HepG2 (cell line): ENCODE measurements around the gene GPC6. TPM values are rescaled to one million over a fixed set of nuclear protein-coding genes. Genes with fewer than 3 reads are reported as not detected.

Experiments used
- CERS6 ChIP-seq: sonication (generic); formaldehyde crosslinking; IDR thresholded peaks from 2 replicates; pipeline ENCODE4 v1.5.0; 2020; ENCODE audit warnings: missing genetic modification reagents
- CREB1 ChIP-seq, 2 experiments: fragments of 450-650 bp in 1 of 2; IDR thresholded peaks; 2 replicates each; pipeline ENCODE4 v1.6.1; 2016 to 2017; ENCODE audit warnings: control low read depth in 1 of 2, mild to moderate bottlenecking in 1 of 2, missing compliant biosample characterization in 1 of 2, missing genetic modification characterization in 1 of 2
- CREM ChIP-seq, 2 experiments: sonication (generic) in 1 of 2; formaldehyde crosslinking in 1 of 2; IDR thresholded peaks; 2 replicates each; pipeline versions ENCODE4 v1.4.0 to v1.6.1; 2016 to 2020; ENCODE audit warnings: antibody characterized with exemption in 1 of 2, mild to moderate bottlenecking in 1 of 2, missing genetic modification reagents in 1 of 2
- DNMT1 ChIP-seq: sonication (generic); formaldehyde crosslinking; IDR thresholded peaks from 2 replicates; pipeline ENCODE4 v1.5.1; 2020; ENCODE audit warnings: mild to moderate bottlenecking, missing genetic modification reagents
- ERF ChIP-seq: IDR thresholded peaks from 2 replicates; pipeline ENCODE4 v1.6.1; 2018; ENCODE audit warnings: missing biosample characterization, missing genetic modification reagents
- FOXP1 ChIP-seq, 2 experiments: fragments of 450-650 bp in 1 of 2; IDR thresholded peaks; 2 replicates each; pipeline ENCODE4 v1.6.1; 2017 to 2018; ENCODE audit warnings: antibody characterized with exemption in 1 of 2
- IRF2 ChIP-seq: IDR thresholded peaks from 2 replicates; pipeline ENCODE4 v1.6.1; 2018; ENCODE audit warnings: missing genetic modification reagents, missing compliant biosample characterization
- MATR3 ChIP-seq: sonication (generic); formaldehyde crosslinking; IDR thresholded peaks from 2 replicates; pipeline ENCODE4 v1.4.0; 2020; ENCODE audit warnings: missing genetic modification reagents
- NFIB ChIP-seq: sonication (generic); formaldehyde crosslinking; IDR thresholded peaks from 2 replicates; pipeline ENCODE4 v1.9.0; 2021; ENCODE audit warnings: missing genetic modification reagents, mild to moderate bottlenecking, borderline replicate concordance
- NONO ChIP-seq, 2 experiments: fragments of 450-650 bp in 1 of 2; sonication (generic) in 1 of 2; formaldehyde crosslinking in 1 of 2; IDR thresholded peaks in 1 of 2; conservative IDR thresholded peaks in 1 of 2; 2 replicates each; pipeline versions ENCODE4 v1.6.1 to v1.8.0; 2017 to 2022; ENCODE audit warnings: mild to moderate bottlenecking in 1 of 2, missing genetic modification reagents in 1 of 2, moderate library complexity in 1 of 2
- SIX1 ChIP-seq: sonication (generic); formaldehyde crosslinking; IDR thresholded peaks from 2 replicates; pipeline ENCODE4 v1.4.0; 2020; ENCODE audit warnings: missing genetic modification reagents, borderline replicate concordance
- SOX6 ChIP-seq, 2 experiments: fragments of 450-650 bp in 1 of 2; sonication (generic) in 1 of 2; formaldehyde crosslinking in 1 of 2; IDR thresholded peaks; 2 replicates each; pipeline versions ENCODE4 v1.4.0 to v1.6.1; 2017 to 2020; ENCODE audit warnings: antibody characterized with exemption in 1 of 2, mild to moderate bottlenecking in 1 of 2, missing genetic modification reagents in 1 of 2
- THAP9 ChIP-seq: sonication (generic); formaldehyde crosslinking; IDR thresholded peaks from 2 replicates; pipeline ENCODE4; 2020; ENCODE audit warnings: missing genetic modification reagents, mild to moderate bottlenecking, borderline replicate concordance
- ZNF264 ChIP-seq: sonication (generic); formaldehyde crosslinking; IDR thresholded peaks from 2 replicates; pipeline ENCODE4 v1.4.0; 2020; ENCODE audit warnings: missing genetic modification reagents
- ZNF382 ChIP-seq: sonication (generic); formaldehyde crosslinking; IDR thresholded peaks from 2 replicates; pipeline ENCODE4 v1.5.0; 2020; ENCODE audit warnings: missing genetic modification reagents, mild to moderate bottlenecking, borderline replicate concordance
- ZNF574 ChIP-seq: sonication (generic); formaldehyde crosslinking; IDR thresholded peaks from 2 replicates; pipeline ENCODE4 v1.4.0; 2020; ENCODE audit warnings: missing genetic modification reagents
- ZNF652 ChIP-seq: IDR thresholded peaks from 2 replicates; pipeline ENCODE4 v1.6.1; 2016; ENCODE audit warnings: low read depth, borderline replicate concordance
- polyA plus RNA-seq, 8 experiments: library from polyadenylated mRNA; depleted of rRNA in 3 of 8; stranded (reverse) in 7 of 8; unstranded in 1 of 8; fragments of >200 nt; fragmentation: Illumina TruSeq in 4 of 8; extraction: Trizol in 4 of 8; gene quantifications; 2 replicates each; pipeline versions ENCODE4 v1.2.1 to v1.2.3, GENCODE V29; 2011 to 2016; ENCODE audit warnings: low read depth in 4 of 8, missing spikeins in 1 of 8, mixed read lengths in 1 of 8; ENCODE audit not compliant: insufficient read depth in 1 of 8
- total RNA-seq, 5 experiments: library from RNA; depleted of rRNA; stranded (reverse); fragments of >200 nt; fragmentation: Illumina TruSeq; extraction: Trizol; gene quantifications; 2 replicates each; pipeline ENCODE4 v1.2.3, GENCODE V29; 2016; ENCODE audit warnings: low read depth in 1 of 5

Gene GPC6
- total and polyA plus RNA-seq, 2 of the 13 experiments (the other 11 are each of a cell fraction or from before 2014, with no cell fraction given), result 24.5 to 33.9 TPM

- TF ChIP-seq THAP9 (CRISPR knock-in tag) (no peak), DNMT1 (CRISPR knock-in tag) (no peak), SOX6 (IDR thresholded peaks at IDR 0.05) (no peak), SOX6 (CRISPR knock-in tag; IDR thresholded peaks at IDR 0.05) (peak; percentile 62; the same call in 1 of the 2 replicates), SIX1 (no peak), ZNF652 (CRISPR knock-in tag) (no peak), MATR3 (CRISPR knock-in tag) (no peak), NONO (IDR thresholded peaks at IDR 0.05) (no peak), NONO (CRISPR knock-in tag; conservative IDR thresholded peaks at IDR 0.05) (no peak), NFIB (CRISPR knock-in tag) (no peak), CREB1 (IDR thresholded peaks at IDR 0.05) (no peak), CREB1 (CRISPR knock-in tag; IDR thresholded peaks at IDR 0.05) (no peak), IRF2 (CRISPR knock-in tag) (no peak), ZNF382 (CRISPR knock-in tag) (no peak), CERS6 (CRISPR knock-in tag) (no peak), ERF (CRISPR knock-in tag) (no peak), CREM (IDR thresholded peaks at IDR 0.05) (peak; percentile 42), CREM (CRISPR knock-in tag; IDR thresholded peaks at IDR 0.05) (no peak), ZNF574 (no peak), ZNF264 (peak; percentile 54; the same call in 1 of the 2 replicates), FOXP1 (IDR thresholded peaks at IDR 0.05) (no peak), FOXP1 (CRISPR knock-in tag; IDR thresholded peaks at IDR 0.05) (peak; percentile 32; the same call in 1 of the 2 replicates)
These were observed 44.4 kb downstream of the GPC6 start (continued) for GRCh38 chr13:93270769-93271742.
